HG03095 (cell line): ENCODE data around the gene DHX16.
A peak's percentile ranks its signal among the peaks of the same experiment; 100 is the strongest.
"Not testable (repeated sequence)": the region's sequence is repeated elsewhere in the genome, so short reads cannot be mapped to it uniquely, and the experiment has no call there.

Experiments
- ATAC-seq: cut with Tn5 transposase; IDR thresholded peaks from one replicate; pipeline ENCODE4 v1.9.1; 2021; ENCODE audit warnings: moderate library complexity; ENCODE audit not compliant: unreplicated experiment

The DHX16 gene

DNA sequence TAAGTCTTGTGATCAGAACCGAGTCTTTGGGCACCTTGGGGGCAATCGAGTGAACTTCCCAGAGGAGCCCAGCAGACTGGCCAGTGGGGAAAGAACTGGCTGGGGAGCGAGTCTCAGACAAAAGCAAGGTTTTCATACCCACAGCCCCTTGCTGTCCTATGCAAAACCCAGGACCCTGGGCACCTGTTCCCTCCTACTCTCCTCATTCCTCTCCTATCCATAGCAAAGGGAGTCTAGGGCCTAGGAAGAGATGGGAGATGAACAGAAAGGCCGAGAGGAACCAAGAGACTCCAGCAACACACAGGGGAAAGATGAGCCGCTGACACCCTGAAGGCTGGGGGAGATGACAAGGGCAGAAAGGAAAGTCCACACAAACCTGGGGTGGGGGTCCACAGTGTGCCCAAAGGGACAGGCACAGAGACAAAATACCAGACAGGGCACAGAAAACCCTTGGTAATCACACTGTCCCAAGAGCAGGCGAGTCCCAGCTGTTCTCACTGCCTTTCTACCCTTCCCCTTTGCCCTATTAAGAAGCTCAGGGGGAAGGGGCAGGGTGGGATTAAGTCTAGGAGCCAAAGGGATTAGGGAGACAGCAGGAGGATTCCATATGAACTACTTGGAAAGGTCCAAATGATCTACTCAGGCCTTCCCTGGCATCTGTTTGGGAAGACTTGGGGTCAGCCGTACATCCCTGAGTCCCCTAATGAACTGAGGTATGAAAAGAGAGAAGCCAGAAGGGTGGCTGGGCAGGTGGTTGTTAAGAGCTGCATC, 7.1 kb upstream of the DHX16 start:
- no peak for ATAC-seq

DNA sequence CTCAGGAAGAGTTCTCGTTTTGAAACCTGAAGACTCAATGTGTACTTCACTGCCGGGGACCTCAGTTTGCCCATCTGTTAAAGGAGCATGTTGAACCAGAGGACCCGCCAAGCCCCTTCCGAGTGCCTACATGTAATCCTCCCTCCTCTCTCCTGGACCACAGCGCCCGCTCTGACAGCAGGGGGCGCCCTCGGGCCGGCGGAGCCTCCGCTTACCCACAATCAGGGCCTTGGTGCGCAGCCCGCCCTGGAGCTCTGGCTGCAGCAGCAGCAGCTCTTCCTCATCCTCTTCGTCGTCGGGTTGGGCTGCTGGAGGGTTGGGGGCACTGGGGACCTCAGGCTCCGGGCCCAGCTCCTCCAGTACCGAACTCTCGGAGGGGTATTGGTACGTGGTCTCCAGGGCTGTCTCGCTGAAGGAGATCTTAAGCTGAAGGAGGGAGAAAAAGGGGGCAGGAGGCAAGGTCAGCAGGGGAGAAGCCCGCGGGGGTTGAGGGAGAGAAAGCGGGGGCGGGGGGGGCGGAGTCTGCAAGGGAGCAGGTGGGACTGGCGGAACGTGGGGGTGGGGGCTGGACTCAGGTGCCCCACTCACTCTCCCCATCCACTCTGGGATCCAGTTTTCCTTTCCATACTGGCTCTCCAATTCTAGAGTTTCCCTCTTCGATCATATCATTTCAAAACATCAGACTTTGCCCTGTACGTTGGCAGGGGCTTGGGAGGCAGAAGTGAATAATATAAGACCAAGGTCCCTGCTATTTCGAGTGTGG, 6.3 kb upstream of the DHX16 start:
- ATAC-seq, result no peak

DNA sequence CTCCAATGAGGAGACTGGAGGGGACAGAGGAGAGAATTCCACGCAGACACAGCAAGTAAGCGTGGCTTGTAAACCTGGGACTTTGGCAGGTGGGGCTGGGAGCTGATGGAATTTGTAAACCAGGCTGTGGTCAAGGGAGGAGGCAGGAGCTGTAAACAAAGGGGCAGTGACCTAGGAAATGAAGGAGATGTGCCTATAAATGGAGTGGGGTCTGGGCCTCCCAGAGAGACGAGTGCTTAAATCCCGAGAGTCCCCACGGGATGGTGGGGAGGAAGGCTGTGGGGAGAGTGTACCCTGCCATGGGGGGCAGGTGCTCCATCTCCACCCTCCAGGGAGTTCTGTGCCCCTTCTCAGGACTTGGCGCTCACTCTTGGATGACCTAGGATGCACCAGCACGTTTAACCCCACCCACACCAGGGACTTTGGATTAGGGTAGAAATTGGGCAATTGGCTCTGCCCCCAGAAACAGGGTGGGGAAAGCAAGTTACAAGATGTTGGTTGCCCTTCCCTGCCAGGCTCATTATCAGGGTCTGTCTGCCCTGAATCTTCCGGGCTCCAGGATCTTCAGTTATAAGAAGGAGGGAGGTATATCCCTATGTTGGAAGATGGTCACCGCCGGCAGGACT, 4.0 kb upstream of the DHX16 start:
- no peak for ATAC-seq

DNA sequence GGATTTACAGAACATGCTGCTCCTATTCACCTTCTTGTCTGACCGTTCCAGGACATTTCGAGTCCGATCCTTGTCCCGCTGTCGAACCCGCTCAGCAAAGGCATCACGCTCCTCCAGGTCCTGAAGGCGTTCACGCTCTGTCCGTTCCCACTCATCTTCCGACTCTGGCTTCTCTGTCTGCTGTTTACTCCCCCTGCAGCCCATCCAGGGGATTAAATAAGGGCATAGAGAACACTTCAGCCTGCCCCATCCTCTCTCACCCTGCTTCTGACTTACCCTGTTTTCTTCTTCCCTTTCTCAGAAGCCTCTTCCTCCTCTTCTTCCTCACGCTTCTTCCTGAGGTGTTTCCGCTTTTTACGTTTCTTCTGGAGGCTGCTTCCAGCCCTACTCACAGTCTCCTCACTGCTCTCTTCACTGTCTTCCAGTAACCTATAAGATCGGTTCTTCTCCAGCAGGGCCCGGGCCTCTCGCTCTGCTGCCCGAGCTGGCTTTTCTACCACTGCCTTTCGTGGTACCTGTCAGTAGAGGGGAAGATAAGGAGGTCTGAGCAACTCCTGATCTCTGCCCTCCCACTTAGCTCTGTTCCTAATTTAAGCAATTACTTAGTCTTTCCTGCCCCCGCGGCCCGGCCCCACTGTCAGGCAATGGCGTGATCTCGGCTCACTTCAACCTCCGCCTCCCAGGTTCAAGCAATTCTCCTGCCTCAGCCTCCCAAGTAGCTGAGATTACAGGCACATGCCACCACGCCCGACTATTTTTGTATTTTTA, 1.9 kb downstream of the DHX16 start:
- no peak for ATAC-seq

DNA sequence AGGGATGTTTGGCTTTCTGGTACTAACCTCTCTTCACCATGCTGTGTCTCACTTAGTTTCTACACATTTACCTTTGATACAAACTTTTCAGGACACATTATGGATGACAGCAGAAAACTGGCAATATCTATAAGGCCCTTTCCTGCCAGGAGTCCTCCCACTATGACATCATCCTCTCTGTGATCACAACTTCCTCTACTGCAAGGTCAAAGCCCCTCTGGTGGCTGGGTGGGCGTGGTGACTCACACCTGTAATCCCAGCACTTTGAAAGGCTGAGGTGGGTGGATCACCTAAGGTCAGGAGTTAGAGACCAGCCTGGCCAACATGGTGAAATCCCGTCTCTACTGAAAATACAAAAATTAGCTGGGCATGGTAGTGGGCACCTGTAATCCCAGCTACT, 6.5 kb downstream of the DHX16 start:
- not testable (repeated sequence) for ATAC-seq

DNA sequence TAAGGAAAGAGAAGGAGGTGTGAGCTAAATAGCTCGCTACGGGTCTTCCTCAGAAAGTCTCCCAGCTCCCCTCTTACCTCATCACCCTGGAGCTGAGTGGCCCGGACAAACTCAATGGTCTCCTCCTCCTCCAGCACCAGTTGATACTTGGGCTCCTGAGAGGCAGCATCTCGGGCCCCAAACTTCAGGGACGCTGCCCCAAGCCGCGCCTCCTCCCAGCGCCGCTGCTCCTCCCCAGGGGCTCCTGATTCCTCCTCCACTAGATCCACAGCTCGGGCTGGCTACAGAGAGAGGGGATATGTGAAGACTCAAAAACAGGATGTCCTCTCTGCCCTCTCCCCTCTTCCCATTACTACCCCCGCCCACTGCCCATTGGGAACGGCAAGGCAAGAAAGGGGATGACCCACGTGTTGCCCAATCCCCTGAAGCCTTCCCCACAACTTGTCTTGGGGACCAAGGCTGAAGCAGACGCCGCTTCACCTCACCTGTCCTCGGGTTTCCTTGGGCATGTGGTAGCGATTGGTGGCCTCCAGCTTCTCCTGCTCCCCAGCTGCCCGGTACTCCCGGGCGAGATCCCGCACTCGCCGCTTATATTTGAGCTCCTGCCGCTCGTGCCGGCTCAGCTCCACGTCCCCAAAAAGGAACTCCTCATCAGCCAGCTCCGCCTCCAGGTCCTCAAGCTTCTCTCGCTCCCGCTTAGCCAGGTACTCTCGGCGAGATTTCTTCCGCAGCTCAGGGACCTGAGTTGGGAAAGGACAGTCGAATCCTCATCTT, 7.6 kb downstream of the DHX16 start:
- no peak for ATAC-seq

DNA sequence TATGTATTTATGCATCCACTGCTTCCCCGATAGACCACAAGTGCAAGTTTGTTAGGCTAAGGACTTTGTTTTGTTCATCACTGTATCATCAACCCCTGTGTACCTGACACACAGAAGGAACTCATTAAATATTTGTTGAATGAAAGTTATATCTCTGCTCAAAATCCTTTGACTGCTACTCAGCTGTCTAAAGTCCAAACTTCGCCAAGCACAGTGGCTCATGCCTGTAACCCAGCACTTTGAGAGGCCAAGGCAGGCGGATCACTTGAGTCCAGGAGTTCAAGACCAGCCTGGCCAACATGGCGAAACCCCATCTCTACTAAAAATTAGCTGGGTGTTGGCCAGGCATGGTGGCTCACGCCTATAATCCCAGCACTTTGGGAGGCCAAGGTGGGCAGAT, 14.9 kb downstream of the DHX16 start:
- ATAC-seq, result not testable (repeated sequence)

DNA sequence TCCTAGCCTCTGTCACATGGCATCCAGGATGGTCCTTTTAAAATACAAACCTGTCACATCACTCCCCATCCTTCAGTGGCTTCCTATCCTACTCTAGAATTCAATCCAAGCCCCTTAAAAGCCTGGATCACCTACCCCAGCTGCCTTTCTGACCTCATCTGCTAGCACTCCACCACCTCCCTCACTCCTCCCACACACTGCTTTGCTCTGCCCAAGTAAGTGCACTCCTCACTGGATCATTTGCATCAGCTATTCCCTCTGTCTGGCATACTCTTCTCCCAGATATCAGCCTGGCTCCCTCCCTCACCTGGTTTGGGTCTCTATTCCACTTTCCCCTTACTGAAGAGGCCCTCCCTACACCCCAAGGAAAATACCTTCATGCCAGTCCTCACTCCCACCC, 15.4 kb downstream of the DHX16 start:
- ATAC-seq, result no peak

DNA sequence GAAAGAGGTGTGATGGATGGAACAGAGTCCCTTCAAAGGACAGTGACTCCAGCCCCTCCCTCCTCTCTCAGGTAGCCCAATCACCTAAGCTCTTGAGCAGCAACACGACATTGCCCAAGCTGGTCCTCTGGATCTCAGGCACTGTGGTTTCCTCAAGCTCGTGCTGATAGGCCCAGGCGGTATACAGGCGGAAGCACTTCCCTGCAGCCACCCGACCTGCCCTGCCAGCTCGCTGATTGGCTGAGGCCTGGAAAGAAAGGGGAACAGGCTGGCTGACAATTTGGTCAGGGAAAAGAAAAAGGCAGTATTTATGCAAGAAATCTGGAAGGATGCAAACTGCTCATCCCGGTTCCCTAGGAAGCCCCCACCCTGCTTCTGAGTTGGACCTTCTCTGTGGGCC, 16.3 kb downstream of the DHX16 start:
- no peak for ATAC-seq

DNA sequence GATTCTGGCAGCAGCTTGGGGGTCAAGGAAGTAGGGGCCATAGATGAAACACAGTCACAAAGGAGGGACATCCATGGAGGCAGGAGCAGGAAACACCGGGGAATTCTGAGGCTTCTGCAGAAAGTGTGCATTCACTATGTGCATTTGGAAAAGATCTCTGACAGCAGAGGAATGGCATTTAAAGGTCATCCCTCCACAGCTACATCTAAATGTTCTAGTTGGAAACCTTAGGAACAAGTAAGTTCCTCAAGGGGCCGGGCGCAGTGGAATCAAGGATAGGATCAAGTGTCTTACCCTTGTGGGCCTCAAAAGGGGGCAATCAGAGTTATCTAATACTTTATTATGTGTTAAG, 17.1 kb downstream of the DHX16 start:
- ATAC-seq, result no peak

DNA sequence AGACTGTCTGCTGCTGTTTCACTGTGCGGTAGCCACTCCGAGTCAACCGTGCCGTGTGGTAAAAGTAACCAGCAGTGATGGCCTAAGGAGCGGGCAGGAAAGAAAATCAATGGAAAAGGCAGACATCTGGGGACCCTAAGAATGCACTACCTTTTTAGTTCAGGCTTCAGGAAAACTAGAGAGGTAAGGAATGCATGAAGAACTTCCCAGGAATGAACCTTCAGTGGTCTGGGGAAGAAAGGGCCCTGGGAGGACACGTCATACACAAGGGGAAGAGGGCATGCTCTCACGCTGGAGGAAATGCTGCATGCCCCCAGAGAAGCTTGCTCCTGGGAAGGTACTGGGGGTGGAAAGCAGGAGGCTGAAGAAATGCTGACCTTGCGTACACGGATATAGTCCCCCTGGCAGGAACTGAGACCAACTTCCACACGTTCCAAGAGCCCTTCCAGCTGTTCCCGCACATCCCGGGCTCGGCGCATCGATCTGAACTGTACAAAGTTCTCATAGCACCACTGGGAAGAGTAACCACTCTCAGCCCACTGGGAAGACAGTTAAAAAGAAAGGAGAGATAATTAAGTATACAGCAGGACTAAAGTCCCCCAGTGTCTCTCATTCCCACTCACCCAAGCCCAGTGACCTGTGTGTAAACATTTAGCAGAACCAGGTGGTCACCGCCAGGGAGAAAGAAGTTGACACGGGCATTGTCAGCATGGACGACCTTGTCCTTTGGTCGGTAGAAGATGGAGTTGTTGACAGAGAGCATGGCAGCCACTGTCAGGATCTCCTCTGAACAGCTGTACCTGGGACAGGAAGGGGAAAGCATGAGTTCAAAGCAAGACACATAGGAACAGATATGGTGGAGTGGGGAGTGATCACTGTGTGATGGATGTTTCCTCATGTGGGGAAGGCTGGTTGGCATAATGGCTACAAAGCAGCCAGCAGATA, 17.7 kb downstream of the DHX16 start:
- no peak for ATAC-seq

DNA sequence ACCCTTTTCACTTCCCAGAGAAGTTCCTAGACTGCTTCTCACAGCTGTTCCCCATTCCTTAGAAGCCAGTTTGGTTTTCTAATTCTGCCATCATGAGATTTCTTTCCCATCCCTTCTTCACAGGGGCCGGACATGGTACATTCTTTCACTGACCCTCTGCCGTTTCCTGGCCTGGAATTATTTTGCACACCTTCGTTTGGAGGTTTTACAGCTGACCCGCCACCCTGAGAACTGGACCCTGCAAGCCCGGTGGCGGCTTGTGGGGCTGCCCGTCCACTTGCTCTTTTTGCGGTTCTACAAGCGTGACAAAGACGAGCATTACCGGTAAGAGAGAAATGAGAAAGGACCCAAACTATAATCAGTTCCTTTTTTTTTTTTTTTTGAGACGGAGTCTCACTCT, 21.7 kb downstream of the DHX16 start:
- ATAC-seq, result no peak

DNA sequence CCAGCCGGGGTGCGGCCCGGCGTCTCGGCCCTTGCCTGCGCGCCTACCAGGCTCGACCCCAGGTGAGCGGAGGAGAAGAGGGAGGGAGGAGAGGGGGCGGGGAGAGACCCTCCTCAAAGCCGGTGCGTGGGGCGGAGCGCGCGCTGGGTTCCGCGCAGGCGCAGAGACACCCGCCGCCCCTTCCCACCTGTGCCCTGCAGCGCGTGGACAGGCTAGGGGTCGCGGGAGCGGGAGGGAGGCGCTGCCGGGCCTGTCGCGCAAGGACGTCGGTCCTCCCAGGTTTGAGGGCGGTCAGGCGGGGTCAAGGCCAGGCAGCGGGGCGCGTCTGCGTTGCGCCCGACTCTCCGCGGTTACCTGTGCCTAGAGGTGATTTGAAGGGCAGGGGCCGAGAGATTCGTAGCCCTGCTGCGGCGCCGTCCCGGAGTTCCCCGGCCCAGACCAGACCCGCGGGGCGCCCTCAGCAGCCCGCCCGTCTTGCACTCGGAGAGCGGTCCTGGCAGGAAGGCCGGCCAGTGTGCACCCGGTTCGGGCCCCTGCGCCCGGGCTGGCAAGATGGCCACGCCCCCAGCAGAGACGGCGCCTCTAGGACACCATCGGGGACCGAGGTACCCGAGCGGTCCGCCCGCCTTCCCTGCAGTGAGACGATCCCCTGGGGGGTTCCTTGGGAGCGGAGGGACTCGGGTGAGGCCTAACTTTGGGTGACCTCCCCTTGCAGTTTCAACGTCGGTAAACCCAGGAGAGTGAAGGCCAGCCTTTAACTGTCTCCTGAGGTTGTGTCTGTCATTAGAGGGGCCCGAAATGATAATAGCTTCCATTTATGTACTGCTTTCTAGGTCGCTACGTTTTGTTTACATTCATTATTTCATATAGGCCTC, 25.3 kb downstream of the DHX16 start:
- peak; percentile 50 for ATAC-seq

DNA sequence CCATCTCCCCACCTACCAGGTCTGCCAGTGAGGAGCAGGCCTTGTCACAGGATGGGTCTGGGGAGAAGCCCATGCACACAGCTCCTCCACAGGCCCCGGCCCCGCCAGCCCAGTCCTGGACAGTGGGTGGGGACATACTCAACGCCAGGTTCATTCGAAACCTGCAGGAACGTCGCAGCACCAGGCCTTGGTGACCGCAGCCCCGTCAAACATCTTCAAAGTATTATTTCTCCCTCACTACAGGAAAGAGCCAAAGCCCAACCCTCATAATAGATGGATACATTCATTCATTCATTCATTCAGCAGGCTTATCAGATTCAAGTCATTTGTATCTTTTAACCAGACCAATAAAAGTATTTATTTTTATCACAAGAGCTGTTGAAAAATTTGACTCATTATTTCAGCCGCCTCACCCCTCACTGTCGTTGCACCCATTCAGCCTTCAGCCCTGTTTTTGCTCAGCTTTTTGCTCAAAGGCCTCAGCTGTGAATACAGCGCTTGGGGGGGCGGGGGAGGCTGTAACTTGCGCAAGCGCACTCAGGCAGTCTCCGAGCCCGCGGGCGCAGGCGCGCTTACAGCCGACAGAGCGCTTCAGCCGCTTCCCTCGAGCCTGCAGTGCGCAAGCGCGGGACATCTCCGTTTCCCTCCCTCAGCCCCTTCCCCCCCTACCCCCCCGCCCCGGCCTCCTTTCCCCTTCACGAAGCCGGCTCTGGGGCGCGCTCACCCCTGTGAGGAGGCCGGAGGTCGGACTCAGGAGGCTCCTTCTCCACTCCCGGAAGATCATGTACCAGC, 26.2 kb downstream of the DHX16 start, which contains the start of gene C6orf136:
Gene C6orf136 (plus strand): TSS at position 684 of the 792 bp plus-strand sequence. CDS start 99 bp downstream, at position 783.
- peak; percentile 43 for ATAC-seq

DNA sequence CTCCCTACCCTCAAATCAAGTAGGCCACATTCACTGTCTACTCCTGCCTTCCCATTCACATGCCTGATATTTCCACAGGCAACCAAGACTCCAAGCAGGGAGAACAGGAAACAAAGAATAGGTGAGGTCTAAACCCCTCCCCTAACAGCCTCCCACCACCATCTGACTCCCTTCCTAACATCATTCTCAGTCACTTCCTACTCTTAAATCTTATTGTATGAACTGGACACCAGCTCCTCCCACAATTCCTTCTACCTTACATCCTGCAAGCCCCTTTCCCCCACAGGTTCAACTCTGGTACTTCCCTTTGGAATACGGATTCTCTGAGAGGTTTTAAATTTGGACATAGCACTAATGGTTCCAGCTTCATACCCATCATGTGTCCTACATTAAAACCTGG, 26.8 kb downstream of the DHX16 start:
- ATAC-seq, result no peak

DNA sequence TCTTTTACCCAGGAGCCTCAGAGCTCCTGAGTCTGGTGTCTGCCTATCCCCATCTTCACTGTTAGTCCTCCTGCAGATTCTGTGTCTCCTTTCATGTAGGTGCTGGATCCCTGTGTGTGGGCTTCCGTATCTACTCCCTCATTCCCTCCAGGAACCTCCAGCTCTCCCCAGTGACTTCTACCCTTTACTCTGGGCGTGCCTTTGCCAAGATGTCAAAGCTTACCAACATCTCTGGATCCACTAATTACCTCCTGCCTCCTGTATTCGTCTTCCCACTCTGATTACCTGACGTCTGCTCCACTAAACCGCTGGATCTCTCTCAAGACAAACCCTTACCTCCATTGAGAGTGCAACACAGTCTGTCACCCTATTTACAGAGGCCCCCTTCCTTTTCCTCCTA, 28.0 kb downstream of the DHX16 start:
- no peak for ATAC-seq

DNA sequence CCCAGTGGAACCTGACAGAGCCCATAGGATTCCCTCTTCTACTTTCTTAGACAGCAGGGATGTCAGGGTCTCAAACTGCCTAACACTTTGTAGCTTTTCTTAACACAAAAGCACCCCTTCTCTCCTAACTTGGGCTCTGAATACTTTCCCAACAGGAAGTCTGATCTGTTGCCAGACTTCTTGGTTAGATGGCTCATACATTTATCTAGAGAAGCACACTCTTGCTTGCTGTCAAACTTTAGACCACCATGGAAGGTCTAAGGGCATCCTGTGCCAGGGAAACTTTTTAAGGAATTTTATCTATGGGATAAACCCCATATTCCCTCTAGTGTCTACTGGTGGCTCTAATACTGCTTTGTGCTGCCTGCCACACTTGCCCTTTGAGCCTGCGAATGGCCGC, 29.1 kb downstream of the DHX16 start:
- ATAC-seq, result no peak

DNA sequence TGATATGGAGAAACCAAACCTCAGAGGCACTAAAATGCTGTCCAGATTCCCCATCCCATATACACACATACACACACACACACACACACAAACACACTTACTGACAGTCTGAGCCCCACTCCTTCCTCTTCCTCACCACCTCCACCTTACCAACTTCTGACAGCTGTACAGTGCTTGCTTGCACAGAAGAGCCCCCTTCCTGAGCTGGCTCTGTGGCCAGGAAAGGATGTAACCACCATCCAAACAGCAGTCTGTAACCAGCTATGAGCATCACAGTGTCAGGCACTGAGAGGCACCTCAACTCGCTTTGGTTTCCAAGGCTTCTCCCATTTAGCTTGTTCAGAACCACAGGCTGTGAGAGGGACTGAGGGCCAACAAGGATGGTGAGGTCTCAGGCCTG, 31.8 kb downstream of the DHX16 start:
- no peak for ATAC-seq
